BE2C (cell line): ENCODE measurements around the gene OR10A3.

Experiments used
- DNase-seq: peaks from one replicate; pipeline ENCODE4 v3.0.0-alpha.2; 2020
- H3K27me3 ChIP-seq: fragments of 250-450 bp; sonication (Bioruptor Pico); 2 replicates; pipeline ENCODE4 v1.5.1; 2020; ENCODE audit warnings: mild to moderate bottlenecking
- H3K36me3 ChIP-seq: fragments of 250-450 bp; sonication (Bioruptor Pico); 2 replicates; pipeline ENCODE4 v1.5.1; 2020; ENCODE audit warnings: mild to moderate bottlenecking
- H3K4me1 ChIP-seq: fragments of 250-450 bp; sonication (Bioruptor Pico); 2 replicates; pipeline ENCODE4 v1.5.1; 2020
- H3K4me3 ChIP-seq: 2 replicates; pipeline ENCODE4 v1.5.1; 2011; ENCODE audit warnings: low read depth, low read length
- H3K9me3 ChIP-seq: fragments of 250-450 bp; sonication (Bioruptor Pico); 2 replicates; pipeline ENCODE4 v1.5.1; 2020
- CTCF ChIP-seq: IDR thresholded peaks from 2 replicates; pipeline ENCODE4 v1.5.1; 2012; ENCODE audit warnings: mild to moderate bottlenecking, low read depth, low read length

The OR10A3 gene

GRCh38 chr11:7924536-7924935 is 17.0 kb downstream of the OR10A3 start:
- DNase-seq: no peak
- no peak overlapping the region for H3K4me3 ChIP-seq
- no peaks in the 10 kb centered on the region for H3K36me3 ChIP-seq
- H3K9me3 ChIP-seq: no peaks in the 10 kb centered on the region
- no peaks in the 10 kb centered on the region for H3K27me3 ChIP-seq
- no peaks in the 10 kb centered on the region for H3K4me1 ChIP-seq
- TF ChIP-seq CTCF: no peak

- H3K9me3 ChIP-seq: no peaks in the 10 kb centered on the region
- TF ChIP-seq CTCF: no peak
- H3K27me3 ChIP-seq: no peaks in the 10 kb centered on the region
- H3K4me3 ChIP-seq: no peak overlapping the region
- no peak for DNase-seq
- H3K4me1 ChIP-seq: no peaks in the 10 kb centered on the region
- no peaks in the 10 kb centered on the region for H3K36me3 ChIP-seq
Observed at GRCh38 chr11:7918141-7918540, 23.4 kb downstream of the OR10A3 start.

GRCh38 chr11:7911011-7911410 is 30.5 kb downstream of the OR10A3 start:
- no peak overlapping the region for H3K4me3 ChIP-seq
- 0 out of 2 replicates have a peak, but pooled peaks cover 4% of the 10 kb centered on the region for H3K27me3 ChIP-seq
- no peaks in the 10 kb centered on the region for H3K9me3 ChIP-seq
- TF ChIP-seq CTCF: no peak
- no peaks in the 10 kb centered on the region for H3K36me3 ChIP-seq
- DNase-seq: no peak
- H3K4me1 ChIP-seq: no peaks in the 10 kb centered on the region

GRCh38 chr11:7910286-7910788 is 31.2 kb downstream of the OR10A3 start:
- TF ChIP-seq CTCF: no peak
- Histone ChIP-seq H3K4me3 (no peak overlapping the region), H3K36me3 (no peaks in the 10 kb centered on the region), H3K4me1 (no peaks in the 10 kb centered on the region), H3K9me3 (no peaks in the 10 kb centered on the region), H3K27me3 (0 out of 2 replicates have a peak, but pooled peaks cover 6% of the 10 kb centered on the region)
- DNase-seq: no peak

GRCh38 chr11:7909585-7910285 is 31.8 kb downstream of the OR10A3 start:
- no peaks in the 10 kb centered on the region for H3K9me3 ChIP-seq
- H3K36me3 ChIP-seq: no peaks in the 10 kb centered on the region
- H3K27me3 ChIP-seq: 0 out of 2 replicates have a peak, but pooled peaks cover 6% of the 10 kb centered on the region
- no peak for TF ChIP-seq CTCF
- no peak for DNase-seq
- no peak overlapping the region for H3K4me3 ChIP-seq
- H3K4me1 ChIP-seq: no peaks in the 10 kb centered on the region

- Histone ChIP-seq H3K27me3 (0 out of 2 replicates have a peak, but pooled peaks cover 8% of the 10 kb centered on the region), H3K4me3 (no peak overlapping the region), H3K9me3 (no peaks in the 10 kb centered on the region), H3K4me1 (no peaks in the 10 kb centered on the region), H3K36me3 (no peaks in the 10 kb centered on the region)
- no peak for TF ChIP-seq CTCF
- DNase-seq: no peak
Observed at GRCh38 chr11:7907121-7907520, 34.4 kb downstream of the OR10A3 start.
